CMK (cell line): ENCODE measurements around the gene CMBL.
A peak's percentile ranks its signal among the peaks of the same experiment; 100 is the strongest.
"Not testable (repeated sequence)": the region's sequence is repeated elsewhere in the genome, so short reads cannot be mapped to it uniquely, and the experiment has no call there.

ENCODE experiments used
- DNase-seq: peaks from one replicate; pipeline ENCODE4 v3.0.0-alpha.2; 2010; ENCODE audit warnings: low read depth

CMBL gene

DNA sequence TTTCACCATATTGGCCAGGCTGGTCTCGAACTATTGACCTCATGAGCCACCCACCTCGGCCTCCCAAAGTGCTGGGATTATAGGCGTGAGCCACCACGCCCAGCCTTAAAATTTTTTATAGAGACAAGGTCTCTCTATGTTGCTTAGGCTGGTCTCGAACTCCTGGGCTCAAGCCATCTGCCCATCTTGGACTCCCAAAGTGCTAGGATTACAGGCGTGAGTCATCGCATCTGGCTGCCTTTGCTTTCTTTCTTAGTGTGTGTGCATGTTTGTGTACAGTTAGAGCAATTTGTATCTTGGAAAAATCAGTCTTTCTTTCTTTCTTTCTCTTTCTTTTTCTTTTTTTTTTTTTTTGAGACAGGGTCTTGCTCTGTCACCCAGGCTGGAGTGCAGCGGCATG, 22.3 kb downstream of the CMBL start:
- DNase-seq = not testable (repeated sequence)

DNA sequence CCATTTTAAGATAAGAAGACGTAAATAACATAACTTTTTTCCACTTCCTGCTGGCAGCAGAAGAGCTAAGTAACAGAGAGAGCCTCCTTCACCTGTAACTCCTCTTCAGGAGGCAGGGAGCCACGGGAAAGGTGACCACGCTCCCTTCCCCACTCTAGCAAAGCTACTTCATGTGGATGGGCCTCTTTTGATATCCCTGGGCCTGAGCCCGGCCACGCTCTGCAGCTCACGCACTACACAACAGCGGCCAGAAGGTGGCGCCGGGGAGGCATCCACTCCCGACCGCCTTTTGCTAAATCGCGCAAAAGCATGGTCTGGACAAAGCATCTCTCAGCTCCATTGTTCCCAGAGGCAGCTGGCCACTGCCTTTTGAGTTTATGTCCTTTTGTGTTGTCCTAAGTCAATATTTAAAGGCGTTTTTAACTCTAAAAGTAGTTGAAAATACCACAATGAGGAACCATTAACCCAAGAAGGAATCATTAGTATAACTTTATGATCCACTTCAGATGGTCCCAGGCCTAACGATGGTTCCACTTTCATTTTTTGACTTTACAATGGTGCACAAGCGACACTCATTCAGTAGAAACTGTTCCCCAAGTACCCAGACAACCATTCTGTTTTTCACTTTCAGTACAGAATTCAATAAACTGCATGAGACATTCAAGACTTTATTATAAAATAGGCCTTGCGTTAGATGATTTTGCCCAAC, 23.6 kb downstream of the CMBL start:
- DNase-seq = peak; percentile 45

DNA sequence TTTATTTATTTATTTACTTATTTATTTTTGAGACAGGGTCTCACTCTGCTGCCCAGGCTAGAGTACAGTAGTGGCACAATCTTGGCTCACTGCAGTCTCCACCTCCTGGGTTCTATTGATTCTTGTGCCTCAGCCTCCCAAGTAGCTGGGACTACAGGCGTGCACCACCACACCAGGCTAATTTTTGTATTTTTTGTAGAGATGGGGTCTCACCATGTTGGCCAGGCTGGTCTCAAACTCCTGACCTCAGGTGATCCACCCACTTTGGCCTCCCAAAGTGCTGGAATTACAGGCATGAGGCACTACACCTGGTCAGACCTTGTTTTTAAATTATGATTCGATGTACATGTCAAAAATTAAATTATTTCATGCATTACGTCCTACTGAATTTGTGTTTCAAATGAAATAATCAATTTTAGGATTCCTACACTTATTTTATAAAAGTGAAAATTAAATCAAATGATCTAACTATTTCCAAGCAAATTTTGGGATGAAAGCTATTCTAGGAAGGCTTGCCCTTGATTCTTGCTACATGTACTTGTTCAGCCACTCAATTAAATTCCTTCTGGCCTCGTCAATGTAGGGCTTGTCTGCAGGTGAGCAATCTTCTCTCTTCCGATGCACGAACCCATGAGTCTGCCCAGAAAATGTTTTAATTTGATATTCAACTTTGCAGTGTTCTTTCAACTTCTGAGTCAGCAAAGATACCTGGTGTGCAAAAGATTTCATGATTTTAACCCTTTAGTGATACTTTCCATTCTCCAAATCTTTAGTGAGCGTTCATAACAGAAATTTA, 27.6 kb downstream of the CMBL start:
- no peak for DNase-seq

GRCh38 chr5:10279328-10279727, 28.4 kb downstream of the CMBL start:
- no peak for DNase-seq

GRCh38 chr5:10278658-10279279, 28.9 kb downstream of the CMBL start:
- no peak for DNase-seq

- DNase-seq = no peak
Measured at GRCh38 chr5:10277773-10278630, 29.7 kb downstream of the CMBL start.

DNA sequence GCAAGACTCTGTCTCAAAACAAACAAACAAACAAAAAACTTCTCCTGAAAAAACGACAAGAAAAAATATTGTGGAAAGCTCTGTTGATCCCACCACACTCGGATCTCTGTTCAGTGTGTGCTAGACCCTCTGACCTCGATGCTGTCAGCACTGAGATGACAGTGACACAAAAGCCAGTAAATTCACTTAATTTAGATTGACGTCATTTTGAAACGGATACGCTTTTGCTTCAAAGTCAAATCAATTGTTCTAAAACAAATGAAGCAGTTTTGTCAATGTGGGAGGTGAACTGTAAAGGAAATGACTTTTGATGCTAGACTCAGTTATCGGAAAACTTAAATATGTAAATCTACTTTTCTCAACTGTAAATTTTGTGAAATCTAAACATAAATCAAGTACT, 31.0 kb downstream of the CMBL start:
- no peak for DNase-seq

GRCh38 chr5:10275991-10276390, 31.7 kb downstream of the CMBL start:
- DNase-seq = no peak

GRCh38 chr5:10275460-10275859, 32.2 kb downstream of the CMBL start:
- no peak for DNase-seq

DNA sequence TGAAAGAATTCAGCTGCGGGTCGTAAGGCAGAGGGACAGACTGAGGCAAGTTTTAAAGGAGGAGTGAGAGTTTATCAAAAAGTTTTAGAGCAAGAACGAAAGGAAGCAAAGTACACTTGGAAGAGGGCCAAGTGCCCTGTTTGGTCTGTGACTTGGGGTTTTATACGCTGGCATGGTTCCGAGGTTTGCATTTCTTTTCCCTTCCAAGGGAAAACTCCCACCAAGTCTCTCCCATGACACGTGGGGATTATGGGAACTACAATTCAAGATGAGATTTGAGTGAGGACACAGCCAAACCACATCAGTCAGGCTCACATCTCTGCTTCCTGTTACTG, 34.9 kb downstream of the CMBL start:
- not testable (repeated sequence) for DNase-seq

DNA sequence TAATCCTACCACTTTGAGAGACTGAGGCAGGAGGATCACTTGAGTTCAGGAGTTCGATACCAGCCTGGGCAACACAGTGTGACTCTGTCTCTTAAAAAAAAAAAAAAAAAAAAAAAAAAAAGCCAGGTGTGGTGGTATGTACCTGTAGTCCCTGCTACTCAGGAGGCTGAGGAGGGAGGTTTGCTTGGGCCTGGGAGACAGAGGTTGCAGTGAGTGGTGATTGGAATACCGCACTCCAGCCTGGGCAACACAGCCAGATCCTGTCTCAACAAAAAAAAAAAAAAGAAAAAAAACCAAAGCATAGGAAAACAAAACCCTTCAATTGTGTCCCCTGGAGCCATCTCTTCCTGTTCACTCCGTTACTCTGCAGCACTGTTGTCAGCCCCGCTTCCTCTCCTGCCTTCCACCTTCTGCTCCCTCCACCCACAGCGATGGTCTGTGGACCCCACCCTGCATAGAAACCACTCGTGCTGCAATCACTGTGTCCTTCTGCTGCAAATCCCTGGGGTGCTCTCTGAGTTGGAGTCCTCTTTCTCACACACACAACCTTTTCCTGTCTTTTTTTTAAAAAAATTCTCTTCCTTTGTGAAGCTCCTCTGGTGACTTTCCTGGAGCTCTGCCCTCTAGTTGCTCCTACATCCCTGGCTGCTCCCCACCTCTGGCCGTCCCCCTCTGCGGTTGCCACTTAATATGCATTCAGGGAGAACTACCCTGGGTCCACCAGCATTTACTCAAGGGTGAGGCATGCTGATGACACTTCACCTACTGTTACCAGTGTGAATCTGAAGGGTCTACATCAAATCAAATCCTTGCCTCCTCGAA, 35.4 kb downstream of the CMBL start:
- DNase-seq = no peak

GRCh38 chr5:10268100-10268499, 39.6 kb downstream of the CMBL start:
- DNase-seq = no peak

GRCh38 chr5:10266839-10267238, 40.9 kb downstream of the CMBL start:
- no peak for DNase-seq

GRCh38 chr5:10266137-10266536, 41.6 kb downstream of the CMBL start:
- DNase-seq = no peak

DNA sequence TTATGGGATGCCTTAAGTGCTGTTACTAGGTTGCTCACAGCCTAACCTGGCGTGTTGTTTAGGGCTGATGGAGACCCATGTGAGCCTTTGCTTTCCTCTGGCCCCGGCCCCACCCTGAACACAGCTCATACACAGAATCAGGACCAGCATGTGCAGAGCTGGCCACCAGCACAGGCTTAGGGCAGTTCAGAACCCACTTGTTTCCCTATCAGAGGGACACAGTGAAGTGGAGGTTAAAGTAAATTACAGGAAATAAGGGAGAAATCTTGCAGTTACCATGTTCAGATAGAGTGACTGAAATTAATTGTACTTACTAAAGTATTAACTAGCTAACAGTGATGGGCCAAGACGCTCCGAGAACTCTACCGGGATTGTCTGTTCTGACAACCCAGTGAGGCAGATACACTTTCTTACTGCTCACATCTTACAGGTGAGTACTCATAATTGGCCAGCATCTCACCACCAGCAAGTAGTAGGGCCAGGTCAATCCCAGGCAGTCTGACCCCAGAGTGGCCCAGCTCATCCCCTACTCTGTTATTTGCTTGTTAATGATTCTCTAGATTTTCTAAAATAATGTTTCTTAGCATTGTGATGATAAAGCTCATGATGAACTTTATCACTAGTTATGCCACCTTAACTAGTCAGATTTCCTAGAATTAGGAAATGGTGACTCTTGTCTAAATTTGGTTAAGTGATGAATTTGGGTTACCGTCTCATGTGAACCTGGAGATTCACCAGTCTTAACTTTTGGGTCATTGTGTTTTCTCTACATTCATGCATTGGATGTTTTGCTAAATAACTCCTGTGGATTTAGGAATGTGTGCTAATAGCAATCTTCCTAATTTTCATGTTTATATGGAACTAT, 42.2 kb downstream of the CMBL start:
- no peak for DNase-seq

GRCh38 chr5:10264604-10265003, 43.1 kb downstream of the CMBL start:
- DNase-seq = no peak

DNA sequence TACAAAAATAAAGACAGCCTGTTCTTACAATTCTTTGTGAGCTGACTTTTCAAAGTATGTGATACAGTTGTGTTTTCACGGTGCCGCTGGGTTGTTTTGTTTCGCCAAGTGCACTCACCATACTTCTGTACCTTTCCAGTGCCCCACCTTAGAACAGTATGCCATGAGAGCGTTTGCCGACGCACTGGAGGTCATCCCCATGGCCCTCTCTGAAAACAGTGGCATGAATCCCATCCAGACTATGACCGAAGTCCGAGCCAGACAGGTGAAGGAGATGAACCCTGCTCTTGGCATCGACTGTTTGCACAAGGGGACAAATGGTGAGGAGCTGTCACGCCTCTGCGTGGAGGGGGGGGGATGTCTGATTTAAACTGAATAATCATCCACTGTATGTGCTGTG, 44.7 kb downstream of the CMBL start:
- DNase-seq = no peak

- no peak for DNase-seq
Measured at GRCh38 chr5:10262121-10262774, 45.5 kb downstream of the CMBL start.

GRCh38 chr5:10261065-10261464, 46.6 kb downstream of the CMBL start:
- no peak for DNase-seq

GRCh38 chr5:10259899-10260298, 47.8 kb downstream of the CMBL start:
- DNase-seq = no peak
